GM04503 (cell line): ENCODE data around the gene TMEM14C.

Source experiments
- DNase-seq: peaks from one replicate; pipeline ENCODE4 v3.0.0-alpha.2; 2012; ENCODE audit warnings: low read depth

The TMEM14C gene

DNA sequence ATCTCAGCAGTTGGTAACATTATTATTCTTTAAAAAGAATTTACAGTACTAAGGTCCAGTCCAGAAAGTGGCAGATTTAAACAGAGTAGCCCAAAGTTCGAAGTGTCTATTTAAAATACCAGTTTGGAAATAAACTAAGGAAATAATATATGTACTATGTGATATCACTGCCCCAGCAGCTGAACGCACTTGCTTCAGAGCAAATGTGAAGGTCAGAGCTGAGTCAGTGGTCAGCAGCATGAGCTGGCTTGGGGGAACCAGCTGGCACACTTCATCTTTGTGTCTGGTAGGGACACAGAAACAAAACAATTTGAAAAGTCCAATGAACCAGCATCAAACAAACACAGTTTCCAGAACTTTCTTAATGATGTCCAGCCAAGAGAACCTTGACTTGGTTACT is 40.1 kb downstream of the TMEM14C start:
- no peak for DNase-seq

DNA sequence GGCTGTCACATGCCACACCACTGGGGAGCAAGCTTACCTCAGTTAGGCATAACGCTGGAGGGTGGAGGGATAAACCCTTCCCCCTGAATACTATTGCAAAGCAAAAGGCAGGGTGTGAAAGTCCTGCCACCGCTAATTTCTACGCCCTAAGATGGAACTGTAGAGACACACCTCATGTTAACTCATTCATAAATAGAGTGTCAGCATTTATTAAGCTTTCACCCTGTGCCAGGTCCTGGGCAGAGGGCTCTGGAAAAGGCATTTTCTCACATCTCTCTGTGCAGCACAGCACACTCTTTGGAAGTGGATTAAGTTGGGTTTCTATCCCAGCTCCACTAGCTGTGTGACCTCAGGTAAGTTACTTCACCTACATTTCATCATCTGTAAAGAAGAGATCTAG is 46.5 kb downstream of the TMEM14C start:
- no peak for DNase-seq

DNA sequence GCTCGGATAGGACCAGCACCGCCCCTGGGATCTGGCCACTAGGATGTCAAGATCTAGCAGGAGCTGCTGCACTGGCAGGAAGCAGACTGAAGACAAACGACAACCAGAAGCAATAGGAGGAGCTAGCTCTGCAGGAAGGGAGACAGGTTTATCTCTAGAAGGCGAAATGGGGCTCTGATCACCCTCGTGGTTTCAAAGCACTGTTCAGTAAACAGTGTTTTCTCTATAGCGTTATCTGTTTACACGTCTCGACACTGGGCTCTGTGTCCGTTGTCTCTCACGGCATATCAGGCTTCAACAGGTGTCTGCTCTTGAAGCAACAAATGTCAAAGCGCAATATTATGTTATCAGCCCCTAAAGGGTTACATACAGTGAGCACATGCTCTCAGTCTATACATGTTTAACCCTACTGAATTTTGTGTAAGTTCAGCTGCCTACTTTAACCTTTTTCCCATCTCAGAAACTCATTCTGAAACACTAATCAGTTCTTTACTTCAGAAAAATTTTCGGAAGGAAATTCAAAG is 48.6 kb downstream of the TMEM14C start:
- no peak for DNase-seq

- no peak for DNase-seq
Measured at GRCh38 chr6:10778230-10778629, 55.4 kb downstream of the TMEM14C start.

DNA sequence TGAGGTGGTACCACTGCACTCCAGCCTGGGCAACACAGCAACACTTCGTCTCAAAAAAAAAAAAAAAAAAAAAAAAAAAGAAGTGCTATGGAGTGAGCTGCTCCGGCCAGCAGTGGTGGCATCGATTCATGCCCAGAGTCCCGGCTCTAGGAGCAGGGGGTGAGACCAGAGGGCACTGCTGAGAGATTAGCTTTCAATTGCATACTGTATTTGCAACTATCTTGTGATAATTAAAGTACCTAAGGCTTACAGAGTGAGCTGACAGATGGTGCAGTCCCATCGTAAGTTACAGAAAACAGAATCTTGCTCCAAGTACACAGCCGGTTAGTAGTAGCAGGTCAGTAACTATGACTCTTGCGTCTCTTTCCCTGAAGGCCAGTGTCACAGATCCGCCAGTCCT is 56.2 kb downstream of the TMEM14C start:
- no peak for DNase-seq
